Esophagus squamous epithelium (tissue), 4 donors: Measurements from ENCODE around the gene KNDC1.

Source experiments
- POLR2A ChIP-seq, 4 donors: fragments of 450-650 bp; IDR thresholded peaks; one replicate each; pipeline ENCODE4 v1.6.1; 2017; ENCODE audit warnings: antibody characterized with exemption in 4 of 4, mild to moderate bottlenecking in 4 of 4, moderate library complexity in 3 of 4
- TF ChIP-seq, protein P1 (sequence below), 6 experiments: fragments of 450-650 bp in 4 of 6; fragments of 200-600 bp in 2 of 6; sonication (generic) in 2 of 6; IDR thresholded peaks; one replicate each; pipeline ENCODE4 v1.5.1; 2016 to 2019; ENCODE audit warnings: antibody characterized with exemption in 6 of 6, mild to moderate bottlenecking in 4 of 6, moderate library complexity in 4 of 6

DNA sequence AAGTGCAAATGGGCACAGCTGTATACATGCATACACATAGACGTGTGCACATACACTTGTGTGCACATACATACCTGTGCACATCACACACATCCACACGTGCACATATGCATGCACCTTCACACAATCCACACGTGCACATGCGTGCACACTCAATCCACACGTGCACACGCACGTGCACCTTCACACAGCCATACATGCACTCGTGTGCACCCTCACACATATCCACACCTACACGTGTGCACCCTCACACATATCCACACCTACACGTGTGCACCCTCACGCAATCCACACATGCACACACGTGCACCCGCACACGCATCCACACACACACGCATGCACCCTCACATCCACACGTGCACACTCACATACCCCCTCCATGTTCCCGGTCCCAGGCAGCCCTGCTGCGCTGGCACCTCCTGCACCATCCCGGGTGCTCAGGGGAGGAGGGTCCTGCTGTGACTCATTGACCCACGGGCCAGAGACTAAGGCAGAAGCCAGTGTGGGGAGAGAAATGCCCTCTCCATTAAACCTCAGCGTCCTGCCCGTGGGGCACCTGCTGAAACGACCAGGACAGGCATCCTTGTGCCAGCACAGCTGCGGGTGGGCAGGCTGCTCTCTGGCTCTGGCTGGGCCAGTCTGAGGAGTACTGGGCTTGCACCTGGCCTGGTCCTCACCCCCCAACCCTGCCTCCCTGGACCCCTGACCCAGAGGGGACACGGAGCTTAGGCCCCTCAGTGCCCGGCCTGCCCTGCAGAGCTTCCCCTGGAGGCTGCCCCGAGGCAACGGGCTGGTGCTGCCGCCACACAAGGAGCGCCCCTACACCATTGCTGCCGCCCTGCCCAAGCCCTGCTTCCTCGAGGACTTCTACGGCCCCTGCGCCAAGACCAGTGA, 52.2 kb downstream of the KNDC1 start:
- TF ChIP-seq, protein P1, sequence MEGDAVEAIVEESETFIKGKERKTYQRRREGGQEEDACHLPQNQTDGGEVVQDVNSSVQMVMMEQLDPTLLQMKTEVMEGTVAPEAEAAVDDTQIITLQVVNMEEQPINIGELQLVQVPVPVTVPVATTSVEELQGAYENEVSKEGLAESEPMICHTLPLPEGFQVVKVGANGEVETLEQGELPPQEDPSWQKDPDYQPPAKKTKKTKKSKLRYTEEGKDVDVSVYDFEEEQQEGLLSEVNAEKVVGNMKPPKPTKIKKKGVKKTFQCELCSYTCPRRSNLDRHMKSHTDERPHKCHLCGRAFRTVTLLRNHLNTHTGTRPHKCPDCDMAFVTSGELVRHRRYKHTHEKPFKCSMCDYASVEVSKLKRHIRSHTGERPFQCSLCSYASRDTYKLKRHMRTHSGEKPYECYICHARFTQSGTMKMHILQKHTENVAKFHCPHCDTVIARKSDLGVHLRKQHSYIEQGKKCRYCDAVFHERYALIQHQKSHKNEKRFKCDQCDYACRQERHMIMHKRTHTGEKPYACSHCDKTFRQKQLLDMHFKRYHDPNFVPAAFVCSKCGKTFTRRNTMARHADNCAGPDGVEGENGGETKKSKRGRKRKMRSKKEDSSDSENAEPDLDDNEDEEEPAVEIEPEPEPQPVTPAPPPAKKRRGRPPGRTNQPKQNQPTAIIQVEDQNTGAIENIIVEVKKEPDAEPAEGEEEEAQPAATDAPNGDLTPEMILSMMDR (IDR thresholded peaks at IDR 0.05), result no peak
- no peak for TF ChIP-seq POLR2A (IDR thresholded peaks at IDR 0.05)
